GM18868 (cell line): Measurements from ENCODE around the gene NAV2.
"Not testable (repeated sequence)": the region's sequence is repeated elsewhere in the genome, so short reads cannot be mapped to it uniquely, and the experiment has no call there.

ENCODE experiments used
- ATAC-seq: cut with Tn5 transposase; IDR thresholded peaks from one replicate; pipeline ENCODE4 v1.9.1; 2021; ENCODE audit warnings: mild to moderate bottlenecking, moderate library complexity; ENCODE audit not compliant: unreplicated experiment

NAV2 gene

GRCh38 chr11:19938866-19939265 is 226.2 kb downstream of the NAV2 start:
- ATAC-seq, result peak; percentile 49

DNA sequence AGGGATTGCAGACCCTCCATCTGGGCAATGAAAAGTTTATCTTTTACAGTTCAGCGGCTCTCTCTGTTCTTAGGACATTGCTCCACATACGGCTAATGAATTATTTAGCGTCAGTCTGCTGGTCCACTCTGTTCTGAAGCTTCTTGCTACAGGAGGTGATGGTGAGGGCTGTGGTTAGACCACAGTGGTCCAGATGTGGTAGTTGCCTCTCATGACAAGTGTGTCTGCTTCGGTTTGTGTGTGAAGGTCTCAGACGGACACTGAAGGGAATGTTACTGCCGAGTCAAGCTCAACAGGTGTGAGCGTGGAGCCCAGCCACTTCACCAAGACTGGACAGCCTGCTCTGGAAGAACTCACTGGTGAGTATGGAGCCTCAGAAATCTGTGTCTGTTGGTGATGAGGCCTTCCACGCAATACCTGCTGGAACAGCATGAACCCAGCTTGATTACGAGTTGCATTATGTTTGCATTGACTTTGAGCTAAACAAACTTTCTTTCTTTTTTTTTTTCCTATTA is 226.8 kb downstream of the NAV2 start:
- peak; percentile 40 for ATAC-seq

GRCh38 chr11:19940831-19941230 is 228.2 kb downstream of the NAV2 start:
- ATAC-seq, result no peak

DNA sequence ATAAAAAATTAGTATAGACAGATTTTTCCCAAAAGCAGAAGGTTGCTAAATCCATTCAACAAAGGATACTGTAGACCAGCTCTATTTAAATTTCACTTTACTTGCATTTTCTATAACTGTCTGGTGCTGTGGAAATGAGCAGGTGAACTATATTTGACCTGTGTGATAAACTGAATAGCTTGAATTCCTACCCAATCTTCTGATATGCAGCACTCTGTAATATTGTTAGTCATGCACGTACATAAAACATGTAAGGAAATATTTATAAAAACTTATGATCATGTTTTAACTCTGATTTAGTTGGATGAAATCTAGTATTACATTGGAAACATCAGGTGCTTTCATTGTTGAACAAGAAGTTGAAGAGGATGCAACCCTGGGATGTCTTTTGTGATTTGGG is 234.0 kb downstream of the NAV2 start:
- ATAC-seq, result no peak

GRCh38 chr11:19947537-19948114 is 235.0 kb downstream of the NAV2 start:
- no peak for ATAC-seq

DNA sequence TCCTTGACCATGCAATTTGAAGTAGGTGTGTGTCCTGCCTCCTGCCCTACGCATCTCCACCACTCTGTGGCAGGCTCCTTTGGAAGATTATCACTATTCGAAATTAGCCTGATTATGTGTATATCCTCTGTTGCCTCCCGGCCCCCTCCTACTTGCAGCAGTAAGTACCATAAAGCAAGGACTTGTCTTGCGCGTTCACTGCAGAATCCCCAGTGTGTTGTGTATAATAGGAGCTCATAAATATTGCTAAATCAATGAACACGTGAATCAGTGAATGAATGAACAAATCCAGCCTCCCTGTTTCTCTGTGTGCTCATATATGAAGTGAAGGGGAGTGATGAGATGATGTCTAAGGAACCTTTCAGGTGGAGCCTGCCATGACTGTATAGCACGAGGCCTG is 237.0 kb downstream of the NAV2 start:
- ATAC-seq, result no peak

- peak; percentile 86 for ATAC-seq
Measured at GRCh38 chr11:19951558-19952115, 239.0 kb downstream of the NAV2 start.

GRCh38 chr11:19952116-19952605 is 239.5 kb downstream of the NAV2 start:
- no peak for ATAC-seq

DNA sequence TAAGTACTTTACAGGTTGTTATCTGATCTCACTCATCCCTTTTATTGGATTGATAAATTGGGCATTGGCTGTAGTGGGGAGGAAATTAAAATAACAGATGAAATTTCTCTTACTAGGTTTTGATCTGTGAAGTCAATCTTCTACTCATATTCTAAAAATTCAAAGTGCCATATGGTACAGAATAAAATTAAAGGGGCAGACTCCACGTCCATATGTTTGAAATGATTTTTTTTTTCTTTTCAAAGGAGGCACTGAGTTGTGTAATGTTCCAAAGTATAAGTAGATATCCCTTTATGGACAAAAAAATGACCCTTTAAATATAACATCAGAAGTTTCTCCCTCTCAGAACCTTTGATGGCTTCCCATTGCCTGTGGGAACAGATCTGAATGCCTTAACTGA is 240.3 kb downstream of the NAV2 start:
- no peak for ATAC-seq

DNA sequence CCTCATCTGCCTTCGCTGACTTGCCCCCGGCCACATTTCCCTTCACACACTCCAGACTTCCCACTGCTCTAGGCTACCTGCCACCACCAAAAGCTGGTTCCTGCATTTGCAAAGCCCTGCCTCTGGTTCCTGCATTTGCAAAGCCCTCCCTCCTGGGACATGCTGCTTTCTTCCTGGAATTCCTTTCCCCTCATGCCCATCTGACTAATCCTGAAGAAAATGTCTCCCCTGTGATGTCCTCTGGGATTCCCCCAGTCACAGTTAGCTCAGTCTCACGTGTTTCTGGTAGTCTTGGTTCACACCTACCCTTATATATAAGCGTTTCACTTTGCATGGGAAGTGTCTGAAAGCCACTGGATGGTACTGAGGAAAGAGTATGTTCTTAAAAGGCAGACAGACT is 240.7 kb downstream of the NAV2 start:
- ATAC-seq, result no peak

DNA sequence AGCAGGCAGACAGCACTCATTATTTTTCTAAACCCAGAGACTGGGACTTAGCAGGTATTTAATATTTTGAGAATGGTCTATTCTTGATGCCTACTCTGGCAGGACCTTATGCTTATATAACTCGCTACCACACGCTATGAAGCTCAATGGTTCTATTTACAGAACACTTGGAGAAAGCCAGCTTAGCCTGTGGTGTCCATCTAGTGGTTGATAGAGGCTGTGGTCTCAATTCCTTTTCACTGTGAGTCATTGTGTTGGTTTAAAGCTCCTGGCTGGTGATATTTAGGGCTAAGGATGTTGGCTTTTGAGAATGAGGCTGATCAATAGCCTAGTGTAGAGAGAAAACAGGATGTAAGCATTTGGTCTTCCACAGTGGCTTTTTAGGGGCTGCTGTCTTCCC is 241.3 kb downstream of the NAV2 start:
- no peak for ATAC-seq

DNA sequence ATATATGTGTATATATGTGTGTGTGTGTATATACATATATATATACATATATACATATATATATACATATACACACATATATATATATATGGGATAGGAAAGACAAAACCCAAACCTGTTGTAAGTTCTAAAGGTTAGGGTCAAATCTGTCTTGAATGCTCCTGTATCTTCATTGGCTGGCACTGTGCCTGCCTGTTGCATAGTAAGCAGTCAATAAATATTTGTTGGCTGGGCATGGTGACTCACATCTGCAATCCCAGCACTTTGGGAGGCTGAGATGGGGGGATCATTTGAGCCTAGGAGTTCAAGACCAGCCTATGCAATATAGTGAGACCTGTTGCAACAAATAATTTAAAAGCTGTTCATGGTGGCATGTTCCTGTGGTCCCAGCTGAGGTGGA is 242.3 kb downstream of the NAV2 start:
- ATAC-seq, result no peak

DNA sequence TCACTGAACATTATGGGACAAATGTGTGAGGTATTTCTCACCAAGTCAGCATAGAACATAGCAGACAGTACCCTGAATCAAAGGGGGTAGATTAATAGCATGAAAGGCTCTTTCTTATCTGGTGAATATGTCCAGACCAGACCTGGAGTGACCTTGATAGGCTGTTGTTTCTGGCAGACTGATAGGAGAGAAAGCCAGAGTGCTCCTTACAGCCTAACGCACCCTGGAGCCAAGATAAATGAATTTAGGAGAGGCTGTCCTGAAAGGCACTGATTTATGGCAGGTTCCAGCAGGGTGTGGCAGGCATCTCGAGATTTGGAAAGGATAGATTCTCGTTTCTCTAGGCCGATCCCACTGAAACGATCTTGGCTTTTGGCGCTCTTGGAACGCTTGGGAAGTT is 243.0 kb downstream of the NAV2 start:
- no peak for ATAC-seq

GRCh38 chr11:19956228-19956627 is 243.6 kb downstream of the NAV2 start:
- no peak for ATAC-seq

GRCh38 chr11:19957294-19957943 is 244.8 kb downstream of the NAV2 start:
- ATAC-seq, result no peak

- no peak for ATAC-seq
Measured at GRCh38 chr11:19958204-19958603, 245.6 kb downstream of the NAV2 start.

GRCh38 chr11:19959210-19959609 is 246.6 kb downstream of the NAV2 start:
- ATAC-seq, result no peak

GRCh38 chr11:19959648-19960059 is 247.0 kb downstream of the NAV2 start:
- no peak for ATAC-seq

- ATAC-seq, result not testable (repeated sequence)
Measured at GRCh38 chr11:19960410-19960809, 247.8 kb downstream of the NAV2 start.

GRCh38 chr11:19961225-19961624 is 248.6 kb downstream of the NAV2 start:
- no peak for ATAC-seq

- ATAC-seq, result no peak
Measured at GRCh38 chr11:19962053-19962800, 249.6 kb downstream of the NAV2 start.

DNA sequence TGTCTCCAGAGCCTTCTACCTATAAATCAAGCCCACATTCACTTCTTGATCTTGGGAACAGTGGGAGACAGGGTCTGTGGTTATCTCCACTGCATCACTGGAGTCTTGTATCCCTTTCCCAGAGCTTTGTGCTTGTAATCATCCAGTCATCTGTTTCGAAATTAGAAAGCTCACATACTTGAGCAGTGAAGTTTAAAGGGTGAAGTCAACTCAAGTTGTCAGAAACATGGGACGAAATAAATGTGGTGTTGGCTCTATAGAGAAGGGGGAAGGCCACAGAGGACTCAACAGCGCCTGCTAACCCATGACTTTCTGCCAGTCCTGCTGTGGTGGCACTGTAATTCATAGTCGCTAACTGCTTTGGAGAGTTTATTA is 250.2 kb downstream of the NAV2 start:
- ATAC-seq, result no peak
